ENCODE data around the gene PI4KB.
A peak's percentile ranks its signal among the peaks of the same experiment; 100 is the strongest.

PI4KB gene

DNA sequence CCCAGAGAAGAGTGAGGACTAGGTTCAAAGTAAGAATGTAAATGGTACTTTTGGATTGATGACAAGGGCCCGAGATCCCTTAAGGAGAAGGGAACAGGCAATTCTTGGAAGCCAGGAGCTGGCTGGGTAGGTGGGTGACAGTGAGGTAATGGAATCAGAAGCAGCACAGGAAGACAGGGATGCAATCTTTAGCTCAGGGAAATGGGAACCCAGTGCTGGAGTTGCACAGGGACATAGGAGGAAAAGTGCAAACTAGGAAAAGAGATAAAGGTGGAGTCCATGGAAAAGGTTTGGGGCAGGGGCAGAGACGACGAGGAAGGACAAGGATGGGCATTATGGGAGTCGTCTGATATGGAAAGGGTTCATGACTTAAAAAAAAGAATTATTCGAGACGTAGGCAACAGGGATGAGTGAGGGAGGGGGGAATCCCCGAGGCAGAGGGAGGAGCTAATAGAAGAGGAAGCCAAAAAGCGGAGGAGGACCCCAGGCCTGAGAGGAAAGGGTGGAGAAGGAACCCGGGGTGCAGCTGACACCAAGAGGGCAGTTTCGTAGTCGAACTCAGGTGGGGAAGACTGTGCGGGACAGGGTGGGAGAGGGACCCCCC is 495 bp downstream of the PI4KB start:
- peak overlapping the region; percentile 62 for H3K4me3 ChIP-seq (ENCODE audit: low read depth, low read length)
- TF ChIP-seq CTCF (IDR thresholded peaks at IDR 0.05; ENCODE audit: low read depth, low read length) = no peak

DNA sequence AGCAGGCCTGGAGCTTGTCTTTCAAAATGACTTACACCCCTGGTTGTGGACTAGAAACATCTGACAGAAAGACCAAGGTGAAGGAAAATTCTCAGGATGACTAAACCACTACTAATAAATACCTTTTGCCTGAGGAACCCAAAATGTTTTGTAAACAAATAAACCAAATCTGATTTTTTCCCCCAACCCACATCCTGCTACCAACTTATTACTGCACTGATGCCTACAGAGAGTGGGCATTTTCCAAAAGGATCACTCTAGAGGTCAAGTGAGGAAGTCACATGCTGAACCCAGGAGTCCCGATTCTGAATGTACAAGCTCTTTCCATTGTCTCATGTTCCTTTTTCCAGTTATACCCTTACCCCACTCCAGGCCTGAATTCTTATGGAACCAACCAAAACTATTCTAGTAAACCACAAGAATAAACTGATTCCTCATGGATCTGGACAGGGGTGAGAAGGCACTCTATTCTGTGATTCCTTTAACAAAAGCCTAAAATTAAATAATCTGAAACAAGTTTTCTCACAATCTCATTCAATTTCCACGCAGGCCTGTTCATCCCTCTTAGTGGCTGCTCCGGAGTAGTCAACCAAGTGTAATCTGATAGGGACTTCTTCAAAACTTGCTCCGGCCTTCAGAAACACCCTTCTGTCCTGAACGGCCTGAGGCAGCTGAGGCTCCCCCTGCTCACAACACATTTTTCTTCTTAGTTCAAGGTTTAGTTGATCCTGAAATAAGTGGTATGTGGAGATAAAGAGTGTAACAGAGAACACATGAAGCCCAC is 1.4 kb downstream of the PI4KB start:
- peak overlapping the region; percentile 62 for H3K4me3 ChIP-seq (ENCODE audit: low read depth, low read length)
- TF ChIP-seq CTCF (IDR thresholded peaks at IDR 0.05; ENCODE audit: low read depth, low read length) = no peak

- TF ChIP-seq CTCF (IDR thresholded peaks at IDR 0.05; ENCODE audit: low read depth, low read length) = no peak
- peak overlapping the region; percentile 62 for H3K4me3 ChIP-seq (ENCODE audit: low read depth, low read length)
Measured at GRCh38 chr1:151325231-151325630, 2.0 kb downstream of the PI4KB start.

GRCh38 chr1:151324390-151324930 is 2.8 kb downstream of the PI4KB start:
- no peak overlapping the region for H3K4me3 ChIP-seq (ENCODE audit: low read depth, low read length)
- no peak for TF ChIP-seq CTCF (IDR thresholded peaks at IDR 0.05; ENCODE audit: low read depth, low read length)

DNA sequence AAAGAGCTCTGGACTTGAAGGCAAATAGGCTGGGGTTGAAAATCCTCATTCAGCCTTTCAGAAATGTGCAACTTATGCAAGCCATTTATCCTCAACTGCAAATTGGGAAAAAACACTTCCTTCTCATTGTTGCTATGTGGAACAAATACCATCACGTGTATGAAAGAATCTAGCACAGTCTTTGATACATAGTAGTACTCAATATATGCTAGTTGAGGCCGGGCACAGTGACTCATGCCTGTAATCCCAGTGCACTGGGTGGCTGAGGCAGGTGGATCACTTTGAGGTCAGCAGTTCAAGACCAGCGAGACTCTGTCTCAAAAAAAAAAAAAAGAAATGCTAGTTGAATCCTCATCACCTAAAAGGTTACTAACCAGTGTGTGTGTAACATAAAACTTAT is 8.2 kb downstream of the PI4KB start:
- H3K4me3 ChIP-seq (ENCODE audit: low read depth, low read length) = no peak overlapping the region
- TF ChIP-seq CTCF (IDR thresholded peaks at IDR 0.05; ENCODE audit: low read depth, low read length) = no peak

DNA sequence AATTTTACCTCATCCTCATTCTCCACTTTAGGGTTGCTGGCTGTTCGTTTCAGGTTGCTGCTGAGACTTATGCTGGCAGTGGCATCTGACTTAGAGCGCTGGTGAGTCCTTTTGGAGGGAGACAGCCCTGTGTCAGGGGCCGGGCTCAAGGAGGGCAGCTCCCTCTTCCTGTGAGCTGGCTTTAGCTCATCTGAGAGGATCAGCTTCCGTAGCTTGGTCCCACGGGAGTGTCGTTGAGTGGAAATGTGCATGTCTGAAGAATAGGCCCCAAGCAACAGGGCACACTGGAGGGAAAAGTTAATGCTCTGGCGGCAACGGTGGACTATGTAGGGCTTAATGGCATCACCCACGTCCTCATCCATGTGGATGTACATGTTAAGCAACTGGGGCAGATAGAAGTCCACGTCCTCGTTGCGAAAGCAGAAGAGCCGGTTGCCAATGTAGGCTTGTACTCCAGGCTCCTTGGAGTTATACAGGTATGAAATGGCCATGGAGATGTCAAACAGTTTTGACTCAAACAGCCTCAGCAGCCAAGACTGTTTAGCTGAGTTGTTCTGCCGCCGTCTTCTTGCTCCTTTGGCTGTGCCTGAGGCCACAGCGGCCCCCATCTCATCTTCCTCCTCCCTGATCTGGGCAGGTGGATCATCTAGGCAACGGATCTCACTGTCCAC is 11.5 kb downstream of the PI4KB start:
- TF ChIP-seq CTCF (IDR thresholded peaks at IDR 0.05; ENCODE audit: low read depth, low read length) = no peak
- H3K4me3 ChIP-seq (ENCODE audit: low read depth, low read length) = no peak overlapping the region
